Mucosa of descending colon (tissue), 3 donors: Measurements from ENCODE around the gene CEP63. TPM values are rescaled to one million over a fixed set of nuclear protein-coding genes. Genes with fewer than 3 reads are reported as not detected.
A peak's percentile ranks its signal among the peaks of the same experiment; 100 is the strongest.

Experiments
- ATAC-seq: fragments of 200-7000 bp; cut with Tn5 transposase; one replicate; pipeline ENCODE4 v1.9.1; 2020; ENCODE audit warnings: mild to moderate bottlenecking, moderate library complexity
- DNase-seq, 3 donors: peaks; one replicate each; pipeline ENCODE4 v3.0.0-alpha.2; 2020
- H3K36me3 ChIP-seq: fragments of 200-600 bp; one replicate; pipeline ENCODE4 v1.8.0; 2021; ENCODE audit warnings: low read depth, mild to moderate bottlenecking
- H3K4me1 ChIP-seq: fragments of 200-600 bp; one replicate; pipeline ENCODE4 v1.8.0; 2021; ENCODE audit warnings: low read depth, mild to moderate bottlenecking
- H3K4me3 ChIP-seq: fragments of 200-600 bp; one replicate; pipeline ENCODE4 v1.8.0; 2021; ENCODE audit warnings: mild to moderate bottlenecking
- H3K9me3 ChIP-seq: fragments of 200-600 bp; one replicate; pipeline ENCODE4 v1.8.0; 2021; ENCODE audit warnings: mild to moderate bottlenecking
- CTCF ChIP-seq: fragments of 200-600 bp; IDR thresholded peaks from one replicate; pipeline ENCODE4 v1.8.0; 2022; ENCODE audit warnings: antibody characterized with exemption, mild to moderate bottlenecking
- intact Hi-C, 2 donors: fragments of 100-400 bp; cut with DNase I in 1 of 2; cut with micrococcal nuclease in 1 of 2; formaldehyde crosslinking; loops; one replicate each; pipeline versions ENCODE4 v1.11.0 to v1.11.1; 2022; cut with DNase I, micrococcal nuclease
- long read RNA-seq, 2 donors: library from polyadenylated mRNA; unstranded; transcript quantifications; one replicate each; pipeline ENCODE4 v2.0.0, GENCODE V29; 2019 to 2021
- total RNA-seq, 3 donors: library from RNA; stranded (reverse); fragmentation: NEBNext Ultra II Directional in 2 of 3; extraction: Animal tissue kit (Norgen Biotek cat#: 25700) in 2 of 3; gene quantifications; one replicate each; pipeline versions ENCODE4 v1.2.1 to v1.2.4, GENCODE V29; 2021 to 2023
- donor health status: DM: no; HTN: no; CAD: no; lungs with moderate emphysema.
- donor health status: DM: no; HTN: no; CAD: no.
- donor health status: DM: no; HTN: yes; CAD: no.

CEP63 gene
- 10 to 100 TPM; 19.8 to 34.2 (median 19.8) TPM for total RNA-seq
- long read RNA-seq, donor 1, transcript CEP63-201 (12 exons, 2,056 nt): major isoform, 8 of 43 reads
- long read RNA-seq, donor 1, partial matches to known transcripts: 9 of 43 reads
- long read RNA-seq, donor 1, other reads (novel, unspliced or antisense): 24 of 43 reads
- long read RNA-seq, donor 2, partial matches to known transcripts: 12 of 16 reads
- long read RNA-seq, donor 2, other reads (novel, unspliced or antisense): 4 of 16 reads

GRCh38 chr3:134485718-134486576 lies at the start of gene CEP63, which contains the start of gene ANAPC13:
Gene CEP63 (plus strand): TSS chr3:134486057. CDS start chr3:134495321, 9,264 bp downstream.
Gene ANAPC13 (minus strand): TSS chr3:134485985. CDS start chr3:134482904, 3,081 bp downstream.
- ATAC-seq (peak; percentile 93), DNase-seq (peak; percentile 91 to 96 (median 96))
- TF ChIP-seq CTCF: no peak
- H3K4me1 ChIP-seq: peaks cover 25% of the 10 kb centered on the region
- peaks cover 4% of the 10 kb centered on the region for H3K36me3 ChIP-seq
- no peaks in the 10 kb centered on the region for H3K9me3 ChIP-seq
- intact Hi-C loops: no loop called here
- peak within 1 kb of the TSS; percentile 81 for H3K4me3 ChIP-seq

GRCh38 chr3:134437211-134437752 lies 48.6 kb upstream of the CEP63 start:
- Histone ChIP-seq H3K9me3 (no peaks in the 10 kb centered on the region), H3K36me3 (no peaks in the 10 kb centered on the region), H3K4me3 (no peak overlapping the region), H3K4me1 (no peaks in the 10 kb centered on the region)
- DNase-seq (no peak), ATAC-seq (no peak)
- intact Hi-C loops: no loop called here
- TF ChIP-seq CTCF: no peak

- no peaks in the 10 kb centered on the region for H3K4me1 ChIP-seq
- H3K9me3 ChIP-seq: no peaks in the 10 kb centered on the region
- intact Hi-C loops: no loop called here
- no peak overlapping the region for H3K4me3 ChIP-seq
- TF ChIP-seq CTCF: no peak
- no peak for ATAC-seq
- DNase-seq: no peak
- no peaks in the 10 kb centered on the region for H3K36me3 ChIP-seq
Measured at GRCh38 chr3:134441321-134441720, 44.5 kb upstream of the CEP63 start.

GRCh38 chr3:134441821-134442220 lies 44.0 kb upstream of the CEP63 start:
- intact Hi-C loops: no loop called here
- no peaks in the 10 kb centered on the region for H3K36me3 ChIP-seq
- H3K9me3 ChIP-seq: no peaks in the 10 kb centered on the region
- H3K4me3 ChIP-seq: no peak overlapping the region
- no peak for TF ChIP-seq CTCF
- ATAC-seq (no peak), DNase-seq (no peak)
- no peaks in the 10 kb centered on the region for H3K4me1 ChIP-seq

GRCh38 chr3:134445095-134445494 lies 40.8 kb upstream of the CEP63 start:
- H3K4me3 ChIP-seq: no peak overlapping the region
- DNase-seq (no peak), ATAC-seq (no peak)
- no peaks in the 10 kb centered on the region for H3K4me1 ChIP-seq
- intact Hi-C loops: no loop called here
- no peaks in the 10 kb centered on the region for H3K9me3 ChIP-seq
- no peaks in the 10 kb centered on the region for H3K36me3 ChIP-seq
- TF ChIP-seq CTCF: no peak
